ENCODE data around the gene MYF5.

DNA sequence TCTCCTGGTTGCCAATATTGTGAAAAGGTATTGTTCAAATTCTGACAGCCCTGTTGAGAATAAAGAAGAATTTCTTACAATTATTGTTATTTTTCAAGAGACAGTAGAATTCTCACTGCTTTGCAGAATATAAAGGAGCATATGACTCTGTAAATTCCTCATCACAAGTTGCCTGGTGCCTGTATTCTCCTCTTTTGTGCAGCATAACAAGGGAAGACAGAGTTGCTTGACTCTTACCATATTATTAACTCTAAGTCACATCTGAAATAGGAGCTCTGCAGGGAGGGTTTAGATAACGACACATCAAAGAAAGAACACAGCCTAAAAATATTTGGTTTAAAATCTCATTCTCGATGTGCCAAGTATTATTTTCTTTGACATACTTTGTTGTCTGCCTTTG lies 31.1 kb downstream of the MYF5 start:
- TF ChIP-seq, protein P1, sequence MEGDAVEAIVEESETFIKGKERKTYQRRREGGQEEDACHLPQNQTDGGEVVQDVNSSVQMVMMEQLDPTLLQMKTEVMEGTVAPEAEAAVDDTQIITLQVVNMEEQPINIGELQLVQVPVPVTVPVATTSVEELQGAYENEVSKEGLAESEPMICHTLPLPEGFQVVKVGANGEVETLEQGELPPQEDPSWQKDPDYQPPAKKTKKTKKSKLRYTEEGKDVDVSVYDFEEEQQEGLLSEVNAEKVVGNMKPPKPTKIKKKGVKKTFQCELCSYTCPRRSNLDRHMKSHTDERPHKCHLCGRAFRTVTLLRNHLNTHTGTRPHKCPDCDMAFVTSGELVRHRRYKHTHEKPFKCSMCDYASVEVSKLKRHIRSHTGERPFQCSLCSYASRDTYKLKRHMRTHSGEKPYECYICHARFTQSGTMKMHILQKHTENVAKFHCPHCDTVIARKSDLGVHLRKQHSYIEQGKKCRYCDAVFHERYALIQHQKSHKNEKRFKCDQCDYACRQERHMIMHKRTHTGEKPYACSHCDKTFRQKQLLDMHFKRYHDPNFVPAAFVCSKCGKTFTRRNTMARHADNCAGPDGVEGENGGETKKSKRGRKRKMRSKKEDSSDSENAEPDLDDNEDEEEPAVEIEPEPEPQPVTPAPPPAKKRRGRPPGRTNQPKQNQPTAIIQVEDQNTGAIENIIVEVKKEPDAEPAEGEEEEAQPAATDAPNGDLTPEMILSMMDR (IDR thresholded peaks at IDR 0.05): no peak
- TF ChIP-seq POLR2A (IDR thresholded peaks at IDR 0.05): no peak
